Adrenal gland (tissue), 12 donors: ENCODE results near the gene RAB29. TPM values are rescaled to one million over a fixed set of nuclear protein-coding genes. Genes with fewer than 3 reads are reported as not detected.

Experiments used
- DNase-seq, 7 donors: peaks; one replicate each; pipeline ENCODE4 v3.0.0-alpha.2; 2019 to 2020
- H3K27ac ChIP-seq, 5 donors: fragments of 200-600 bp; sonication (generic) in 4 of 5; 1 replicate in 3 of 5; 2 replicates in 2 of 5; pipeline versions ENCODE4 v1.5.1 to v1.8.0; 2016 to 2020; ENCODE audit warnings: mild to moderate bottlenecking in 1 of 5
- H3K27me3 ChIP-seq: fragments of 200-600 bp; 2 replicates; pipeline ENCODE4 v1.8.0; 2021
- H3K36me3 ChIP-seq, 2 donors: fragments of 200-600 bp; replicated peaks in 1 of 2; 1 replicate in 1 of 2; 2 replicates in 1 of 2; pipeline versions ENCODE4 v1.5.1 to v1.8.0; 2018 to 2022
- H3K4me1 ChIP-seq, 2 donors: fragments of 200-600 bp; replicated peaks in 1 of 2; 1 replicate in 1 of 2; 2 replicates in 1 of 2; pipeline versions ENCODE4 v1.5.1 to v1.8.0; 2018 to 2021
- H3K4me3 ChIP-seq, 4 donors: fragments of 200-600 bp; sonication (generic) in 3 of 4; one replicate each; pipeline ENCODE4 v1.5.1; 2016 to 2018
- H3K9me3 ChIP-seq, 3 donors: fragments of 200-600 bp; sonication (generic) in 1 of 3; replicated peaks in 1 of 3; 1 replicate in 2 of 3; 2 replicates in 1 of 3; pipeline versions ENCODE4 v1.5.1 to v1.8.0; 2016 to 2021
- CTCF ChIP-seq, 6 experiments: fragments of 450-650 bp in 4 of 6; fragments of 200-600 bp in 2 of 6; sonication (generic) in 1 of 6; IDR thresholded peaks; 1 replicate in 5 of 6; 2 replicates in 1 of 6; pipeline versions ENCODE4 v1.5.1 to v1.8.0; 2016 to 2021; ENCODE audit warnings: antibody characterized with exemption in 6 of 6, mild to moderate bottlenecking in 2 of 6, moderate library complexity in 1 of 6
- POLR2A ChIP-seq, 2 donors: fragments of 450-650 bp; IDR thresholded peaks; one replicate each; pipeline ENCODE4 v1.6.1; 2017; ENCODE audit warnings: antibody characterized with exemption in 2 of 2, mild to moderate bottlenecking in 2 of 2, moderate library complexity in 1 of 2
- WGBS, 4 donors: extraction: QIAGEN DNeasy Blood & Tissue Kit in 2 of 4; methylation state at CpG; one replicate each; pipeline versions ENCODE4 v1.1.5 to v1.1.7; 2013 to 2017; 5-methylcytosine and 5-hydroxymethylcytosine counted together
- intact Hi-C, 2 donors: fragments of 100-400 bp; cut with DNase I; formaldehyde crosslinking; loops; one replicate each; pipeline versions ENCODE4 v1.14.1 to v1.15.0; 2022 to 2023
- polyA plus RNA-seq, 3 donors: library from polyadenylated mRNA; stranded (reverse); fragments of 200-250 nt in 2 of 3; fragments of 350-450 nt in 1 of 3; fragmentation: Illumina TruSeq in 1 of 3; extraction: RNeasy Lipid Tissue Mini Kit (QIAGEN cat#74804) in 1 of 3; gene quantifications; one replicate each; pipeline ENCODE4 v1.2.3, GENCODE V29; 2013 to 2014
- total RNA-seq, 9 donors: library from RNA; depleted of rRNA in 4 of 9; stranded (reverse); fragments of >200 nt in 4 of 9; fragments of 120-200 nt in 1 of 9; fragmentation: NEBNext Ultra II Directional in 1 of 9; extraction: Animal tissue kit (Norgen Biotek cat#: 25700) in 1 of 9; gene quantifications; one replicate each; pipeline versions ENCODE4 v1.1.0 to v1.2.4, GENCODE V29; 2013 to 2023
- donor health status: healthy with polysubstance abuse.
- donor health status: Bipolar disorder and iron deficiency.
- donor health status: DM: yes; HTN: yes; CAD: no.
- donor health status: DM: no; HTN: no; CAD: no.
- donor health status: DM: no; HTN: no; CAD: no.
- donor health status: DM: yes; HTN: yes; CAD: no.

Gene RAB29
- total and polyA plus RNA-seq, 12 donors, result 4.2 to 52.2 (median 24.7) TPM

GRCh38 chr1:205783904-205784303 lies 8.6 kb upstream of the RAB29 start:
- no peak overlapping the region for H3K4me3 ChIP-seq
- H3K27me3 ChIP-seq, result no peaks in the 10 kb centered on the region
- H3K9me3 ChIP-seq, result no peaks in the 10 kb centered on the region
- TF ChIP-seq CTCF (IDR thresholded peaks at IDR 0.05) (no peak), POLR2A (IDR thresholded peaks at IDR 0.05) (no peak)
- WGBS, 4 donors, result 81 to 93% (median 90%) methylated on average over 4 of the region's 4 CpGs
- peak overlapping the region in 1 of 5 donors; percentile 2 for H3K27ac ChIP-seq
- intact Hi-C loops, result no loop called here
- DNase-seq, result no peak
- no peaks in the 10 kb centered on the region for H3K36me3 ChIP-seq
- no peaks in the 10 kb centered on the region for H3K4me1 ChIP-seq

GRCh38 chr1:205783433-205783795 lies 8.1 kb upstream of the RAB29 start:
- intact Hi-C loops, result no loop called here
- no peaks in the 10 kb centered on the region for H3K4me1 ChIP-seq
- no peak overlapping the region for H3K27ac ChIP-seq
- H3K4me3 ChIP-seq, result no peak overlapping the region
- H3K27me3 ChIP-seq, result no peaks in the 10 kb centered on the region
- H3K36me3 ChIP-seq, result no peaks in the 10 kb centered on the region
- TF ChIP-seq CTCF (IDR thresholded peaks at IDR 0.05) (no peak), POLR2A (IDR thresholded peaks at IDR 0.05) (no peak)
- DNase-seq, result no peak
- H3K9me3 ChIP-seq, result no peaks in the 10 kb centered on the region

GRCh38 chr1:205782627-205783432 lies 7.5 kb upstream of the RAB29 start:
- no peaks in the 10 kb centered on the region for H3K4me1 ChIP-seq
- no peaks in the 10 kb centered on the region for H3K27me3 ChIP-seq
- H3K9me3 ChIP-seq, result no peaks in the 10 kb centered on the region
- intact Hi-C loops, result no loop called here
- no peaks in the 10 kb centered on the region for H3K36me3 ChIP-seq
- no peak overlapping the region for H3K27ac ChIP-seq
- TF ChIP-seq POLR2A (IDR thresholded peaks at IDR 0.05) (no peak), CTCF (IDR thresholded peaks at IDR 0.05) (no peak)
- H3K4me3 ChIP-seq, result no peak overlapping the region
- 63 to 79% (median 69%) methylated on average over 3 to 4 of the region's 4 CpGs for WGBS, 4 donors
- no peak for DNase-seq

GRCh38 chr1:205780335-205780734 lies 5.1 kb upstream of the RAB29 start:
- no peak for TF ChIP-seq CTCF (IDR thresholded peaks at IDR 0.05)
- TF ChIP-seq POLR2A (IDR thresholded peaks at IDR 0.05), result no peak
- Histone ChIP-seq H3K9me3 (no peaks in the 10 kb centered on the region), H3K4me1 (peaks cover 0 to 7% of the 10 kb centered on the region in 2 donors), H3K36me3 (no peaks in the 10 kb centered on the region), H3K27ac (no peak overlapping the region), H3K4me3 (no peak overlapping the region), H3K27me3 (no peaks in the 10 kb centered on the region)
- 87 to 89% (median 88%) methylated on average over 5 of the region's 5 CpGs for WGBS, 4 donors
- no peak for DNase-seq
- intact Hi-C loops, result no loop called here
